ENCODE data around the gene CAT.

DNA sequence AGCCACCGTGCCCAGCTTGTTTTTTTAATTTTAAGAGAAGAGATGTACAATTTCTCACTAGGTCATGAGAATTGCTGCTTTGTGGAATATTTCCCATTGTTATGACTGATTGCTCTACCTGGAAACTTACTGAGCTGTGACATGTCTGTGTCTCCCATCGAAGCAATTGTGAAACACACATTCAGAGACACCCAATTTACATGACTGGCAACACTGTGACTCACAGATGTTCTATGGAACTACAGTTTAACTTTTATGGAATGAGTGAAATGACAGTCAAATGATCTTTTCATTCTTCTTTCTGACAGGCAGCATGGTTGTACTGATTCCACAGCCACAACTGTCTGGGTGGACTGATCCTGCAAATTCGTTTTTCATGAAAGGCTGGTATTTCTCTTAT, 42.6 kb downstream of the CAT start:
- TF ChIP-seq, protein P1, sequence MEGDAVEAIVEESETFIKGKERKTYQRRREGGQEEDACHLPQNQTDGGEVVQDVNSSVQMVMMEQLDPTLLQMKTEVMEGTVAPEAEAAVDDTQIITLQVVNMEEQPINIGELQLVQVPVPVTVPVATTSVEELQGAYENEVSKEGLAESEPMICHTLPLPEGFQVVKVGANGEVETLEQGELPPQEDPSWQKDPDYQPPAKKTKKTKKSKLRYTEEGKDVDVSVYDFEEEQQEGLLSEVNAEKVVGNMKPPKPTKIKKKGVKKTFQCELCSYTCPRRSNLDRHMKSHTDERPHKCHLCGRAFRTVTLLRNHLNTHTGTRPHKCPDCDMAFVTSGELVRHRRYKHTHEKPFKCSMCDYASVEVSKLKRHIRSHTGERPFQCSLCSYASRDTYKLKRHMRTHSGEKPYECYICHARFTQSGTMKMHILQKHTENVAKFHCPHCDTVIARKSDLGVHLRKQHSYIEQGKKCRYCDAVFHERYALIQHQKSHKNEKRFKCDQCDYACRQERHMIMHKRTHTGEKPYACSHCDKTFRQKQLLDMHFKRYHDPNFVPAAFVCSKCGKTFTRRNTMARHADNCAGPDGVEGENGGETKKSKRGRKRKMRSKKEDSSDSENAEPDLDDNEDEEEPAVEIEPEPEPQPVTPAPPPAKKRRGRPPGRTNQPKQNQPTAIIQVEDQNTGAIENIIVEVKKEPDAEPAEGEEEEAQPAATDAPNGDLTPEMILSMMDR (conservative IDR thresholded peaks at IDR 0.05; ENCODE audit: low read length) = no peak
- TF ChIP-seq EZH2phosphoT487 (IDR thresholded peaks at IDR 0.05; ENCODE audit: borderline replicate concordance) = no peak
